GM10266 (cell line): ENCODE results near the gene EXOSC6.
A peak's percentile ranks its signal among the peaks of the same experiment; 100 is the strongest.

ENCODE experiments used
- DNase-seq: peaks from one replicate; pipeline ENCODE4 v3.0.0; 2012; ENCODE audit errors: extremely low spot score
- CTCF ChIP-seq: IDR thresholded peaks from 2 replicates; pipeline ENCODE4 v1.5.1; 2012; ENCODE audit warnings: mild to moderate bottlenecking, low read depth; ENCODE audit not compliant: control insufficient read depth, insufficient read depth; ENCODE audit errors: missing control alignments

EXOSC6 gene

GRCh38 chr16:70258946-70259345 lies 7.2 kb upstream of the EXOSC6 start:
- DNase-seq = no peak
- no peak for TF ChIP-seq CTCF

- DNase-seq = no peak
- no peak for TF ChIP-seq CTCF
These were observed 6.3 kb upstream of the EXOSC6 start for GRCh38 chr16:70258065-70258464.

- no peak for DNase-seq
- no peak for TF ChIP-seq CTCF
These were observed 5.7 kb upstream of the EXOSC6 start for GRCh38 chr16:70257391-70257790.

GRCh38 chr16:70255574-70255973 lies 3.8 kb upstream of the EXOSC6 start:
- TF ChIP-seq CTCF = no peak
- no peak for DNase-seq

- DNase-seq = no peak
- TF ChIP-seq CTCF = no peak
These were observed 3.2 kb upstream of the EXOSC6 start for GRCh38 chr16:70254965-70255286.

GRCh38 chr16:70254180-70254964 lies 2.6 kb upstream of the EXOSC6 start:
- TF ChIP-seq CTCF = no peak
- DNase-seq = no peak

- no peak for DNase-seq
- TF ChIP-seq CTCF = peak; percentile 39
These were observed 1.8 kb upstream of the EXOSC6 start for GRCh38 chr16:70253291-70254106.
